OCI-LY1 (cell line): ENCODE results near the gene AKAP1.

ENCODE experiments used
- H2AFZ ChIP-seq: fragments of 200-600 bp; sonication (generic), shearing (Covaris generic); 2 replicates; pipeline ENCODE4 v1.6.0; 2014; ENCODE audit warnings: antibody characterized with exemption, mild to moderate bottlenecking, low read length
- H3F3A ChIP-seq: fragments of 200-600 bp; sonication (generic), shearing (Covaris generic); 2 replicates; pipeline ENCODE4 v1.6.0; 2014; ENCODE audit warnings: mild to moderate bottlenecking, antibody characterized with exemption, low read length, moderate library complexity; ENCODE audit not compliant: insufficient read depth
- H3K27ac ChIP-seq: fragments of 200-600 bp; sonication (generic); 2 replicates; pipeline ENCODE4 v1.5.1; 2014; ENCODE audit warnings: low read length, mixed run types, mild to moderate bottlenecking, low read depth; ENCODE audit not compliant: poor library complexity, severe bottlenecking
- H3K27me3 ChIP-seq: fragments of 200-600 bp; sonication (generic); 2 replicates; pipeline ENCODE4 v1.6.0; 2014; ENCODE audit warnings: antibody characterized with exemption, mild to moderate bottlenecking, low read length, moderate library complexity; ENCODE audit not compliant: insufficient read depth
- H3K36me3 ChIP-seq: fragments of 200-600 bp; sonication (generic); 2 replicates; pipeline ENCODE4 v1.6.1; 2014; ENCODE audit warnings: mild to moderate bottlenecking, antibody characterized with exemption, low read length, moderate library complexity, mixed read lengths; ENCODE audit not compliant: insufficient read depth
- H3K4me1 ChIP-seq: fragments of 200-600 bp; sonication (generic); 2 replicates; pipeline ENCODE4 v1.5.1; 2014; ENCODE audit warnings: mild to moderate bottlenecking, low read length, moderate library complexity; ENCODE audit not compliant: insufficient read depth, severe bottlenecking
- H3K4me2 ChIP-seq: fragments of 200-600 bp; sonication (generic), shearing (Covaris generic); 2 replicates; pipeline ENCODE4 v1.6.1; 2014; ENCODE audit warnings: low read length
- H3K4me3 ChIP-seq: fragments of 200-600 bp; sonication (generic); 2 replicates; pipeline ENCODE4 v1.5.1; 2014; ENCODE audit warnings: low read length, low read depth, mild to moderate bottlenecking, mixed read lengths; ENCODE audit not compliant: poor library complexity, severe bottlenecking
- H3K79me2 ChIP-seq: fragments of 200-600 bp; shearing (Covaris generic); 2 replicates; pipeline ENCODE4 v1.6.1; 2016; ENCODE audit warnings: mixed run types, low read length, mixed read lengths; ENCODE audit not compliant: insufficient read depth
- H3K9ac ChIP-seq: fragments of 200-600 bp; sonication (generic), shearing (Covaris generic); 2 replicates; pipeline ENCODE4 v1.6.1; 2014; ENCODE audit warnings: mild to moderate bottlenecking, low read length, mixed read lengths
- H3K9me2 ChIP-seq: fragments of 200-600 bp; sonication (generic), shearing (Covaris generic); 2 replicates; pipeline ENCODE4 v1.6.1; 2014; ENCODE audit warnings: low read depth, mild to moderate bottlenecking, low read length, mixed read lengths
- H3K9me3 ChIP-seq: fragments of 200-600 bp; shearing (Covaris generic); 2 replicates; pipeline ENCODE4 v1.6.1; 2014; ENCODE audit warnings: low read length, mixed read lengths
- H4K20me1 ChIP-seq: fragments of 200-600 bp; sonication (generic), shearing (Covaris generic); 2 replicates; pipeline ENCODE4 v1.6.0; 2016; ENCODE audit warnings: mild to moderate bottlenecking, low read length; ENCODE audit not compliant: insufficient read depth
- CTCF ChIP-seq: fragments of 200-600 bp; sonication (generic), shearing (Covaris generic); IDR thresholded peaks from 2 replicates; pipeline ENCODE4 v1.5.1; 2017; ENCODE audit warnings: mild to moderate bottlenecking, antibody characterized with exemption, low read length, moderate library complexity, mixed read lengths
- EZH2 ChIP-seq: fragments of 200-600 bp; sonication (generic), shearing (Covaris generic); IDR thresholded peaks from 2 replicates; pipeline ENCODE4 v1.8.0; 2017; ENCODE audit warnings: borderline replicate concordance, mixed run types, mild to moderate bottlenecking, antibody characterized with exemption, low read length, moderate library complexity, mixed read lengths

Gene AKAP1

GRCh38 chr17:57165754-57166153 lies 80.7 kb downstream of the AKAP1 start:
- Histone ChIP-seq H3K27me3 (peaks cover 18% of the 10 kb centered on the region; the same call in 1 of the 2 replicates), H3K79me2 (no peaks in the 10 kb centered on the region), H2AFZ (no peak overlapping the region), H3K36me3 (no peaks in the 10 kb centered on the region), H3K4me2 (no peak overlapping the region), H3K9ac (no peak overlapping the region), H3K4me3 (no peak overlapping the region), H4K20me1 (no peaks in the 10 kb centered on the region), H3K27ac (no peak overlapping the region), H3K9me3 (peaks cover 6% of the 10 kb centered on the region; the same call in 1 of the 2 replicates), H3F3A (no peaks in the 10 kb centered on the region), H3K4me1 (no peaks in the 10 kb centered on the region), H3K9me2 (no peaks in the 10 kb centered on the region)
- TF ChIP-seq CTCF, result no peak
- TF ChIP-seq EZH2, result no peak

GRCh38 chr17:57166803-57167202 lies 81.8 kb downstream of the AKAP1 start:
- H3K9me2 ChIP-seq, result no peaks in the 10 kb centered on the region
- no peak overlapping the region for H3K4me2 ChIP-seq
- H3K79me2 ChIP-seq, result no peaks in the 10 kb centered on the region
- no peak overlapping the region for H3K27ac ChIP-seq
- no peak overlapping the region for H3K4me3 ChIP-seq
- no peak overlapping the region for H2AFZ ChIP-seq
- H3K4me1 ChIP-seq, result no peaks in the 10 kb centered on the region
- no peak overlapping the region for H3K9ac ChIP-seq
- peaks cover 14% of the 10 kb centered on the region; the same call in 1 of the 2 replicates for H3K27me3 ChIP-seq
- H4K20me1 ChIP-seq, result no peaks in the 10 kb centered on the region
- no peaks in the 10 kb centered on the region for H3F3A ChIP-seq
- no peaks in the 10 kb centered on the region for H3K36me3 ChIP-seq
- peaks cover 4% of the 10 kb centered on the region; the same call in 1 of the 2 replicates for H3K9me3 ChIP-seq
- TF ChIP-seq CTCF (no peak), EZH2 (no peak)

- Histone ChIP-seq H3K36me3 (no peaks in the 10 kb centered on the region), H3K9me3 (peaks cover 3% of the 10 kb centered on the region; the same call in 1 of the 2 replicates), H3F3A (no peaks in the 10 kb centered on the region), H3K4me2 (no peak overlapping the region), H3K4me1 (no peaks in the 10 kb centered on the region), H3K27ac (no peak overlapping the region), H2AFZ (no peak overlapping the region), H3K9me2 (no peaks in the 10 kb centered on the region), H4K20me1 (no peaks in the 10 kb centered on the region), H3K79me2 (no peaks in the 10 kb centered on the region), H3K9ac (no peak overlapping the region), H3K27me3 (peaks cover 12% of the 10 kb centered on the region; the same call in 1 of the 2 replicates), H3K4me3 (no peak overlapping the region)
- TF ChIP-seq CTCF, result no peak
- no peak for TF ChIP-seq EZH2
Measured at GRCh38 chr17:57168695-57169094, 83.6 kb downstream of the AKAP1 start.
